K562 (cell line): Measurements from ENCODE around the gene FAM83G. TPM values are rescaled to one million over a fixed set of nuclear protein-coding genes. Genes with fewer than 3 reads are reported as not detected.

ENCODE experiments used
- ATAC-seq: fragments of 200-7000 bp; cut with Tn5 transposase; 3 replicates; pipeline ENCODE4 v1.9.1; 2020; ENCODE audit warnings: moderate library complexity
- BruUV-seq: library from RNA; stranded (reverse); fragments of 400-500 nt; replicated peaks from 2 replicates; lab custom pipeline; 2021; lab: Mats Ljungman, UMichigan
- CTCF ChIA-PET: fragments of 300-600 bp; formaldehyde crosslinking; extraction: SDS; loops from one replicate; lab custom pipeline; 2021; ENCODE audit warnings: low intra/inter-chr PET ratio; lab: Yijun Ruan, JAX
- POLR2A ChIA-PET: fragments of 300-600, 350-650 bp; sonication (Branson Sonifier 250); formaldehyde crosslinking; extraction: SDS; loops from one replicate; lab custom pipeline; 2021; ENCODE audit warnings: antibody characterized with exemption, inconsistent platforms; lab: Yijun Ruan, JAX
- DNase-seq, 4 experiments: peaks; one replicate each; pipeline versions ENCODE4 v3.0.0 to v3.0.0-alpha.2; 2011 to 2018; ENCODE audit warnings: low spot score in 3 of 4, mixed read lengths in 3 of 4; ENCODE audit errors: extremely low read depth in 1 of 4
- FAIRE-seq: peaks from 2 replicates; lab custom pipeline; 2011; peaks lifted over from hg19 to GRCh38; lab: Jason Lieb, UNC
- H2AFZ ChIP-seq: 2 replicates; pipeline ENCODE4 v1.6.0; 2011; ENCODE audit warnings: low read depth, low read length, control low read depth, inconsistent platforms
- H3K27ac ChIP-seq: fragments of 200-600 bp; 3 replicates; pipeline ENCODE4 v1.8.0; 2011; ENCODE audit warnings: low read depth, mild to moderate bottlenecking, control low read depth, inconsistent platforms, low read length, moderate library complexity, mixed read lengths; ENCODE audit errors: extremely low read depth
- H3K27me3 ChIP-seq, 2 experiments: fragments of 300-600 bp in 1 of 2; 2 replicates in 1 of 2; 3 replicates in 1 of 2; pipeline versions ENCODE4 v1.6.0 to v1.8.0; 2011; ENCODE audit warnings: inconsistent platforms in 2 of 2, low read length in 2 of 2, mild to moderate bottlenecking in 1 of 2, mixed read lengths in 1 of 2, moderate library complexity in 1 of 2; ENCODE audit not compliant: control insufficient read depth in 2 of 2, insufficient read depth in 2 of 2
- H3K36me3 ChIP-seq: fragments of 300-600 bp; 3 replicates; pipeline ENCODE4 v1.8.0; 2011; ENCODE audit warnings: mild to moderate bottlenecking, low read length, inconsistent platforms; ENCODE audit not compliant: control insufficient read depth, insufficient read depth
- H3K4me1 ChIP-seq, 2 experiments: fragments of 200-600 bp in 1 of 2; replicated peaks in 1 of 2; 2 replicates in 1 of 2; 3 replicates in 1 of 2; pipeline versions ENCODE4 v1.5.1 to v1.8.0; 2011; ENCODE audit warnings: inconsistent platforms in 2 of 2, low read length in 2 of 2, mild to moderate bottlenecking in 1 of 2, mixed read lengths in 1 of 2, moderate library complexity in 1 of 2; ENCODE audit not compliant: control insufficient read depth in 2 of 2, insufficient read depth in 2 of 2
- H3K4me2 ChIP-seq: 2 replicates; pipeline ENCODE4 v1.6.1; 2011; ENCODE audit warnings: low read length, control low read depth, inconsistent platforms, mixed read lengths; ENCODE audit not compliant: insufficient read depth
- H3K4me3 ChIP-seq: fragments of 200-600 bp; sonication (generic), shearing (Covaris generic); 2 replicates; pipeline ENCODE4 v1.5.1; 2016; ENCODE audit warnings: control low read depth, inconsistent platforms
- H3K79me2 ChIP-seq: fragments of 200-600 bp; 3 replicates; pipeline ENCODE4 v1.8.0; 2011; ENCODE audit warnings: low read length, inconsistent platforms; ENCODE audit not compliant: control insufficient read depth, insufficient read depth
- H3K9ac ChIP-seq, 2 experiments: 2 replicates each; pipeline versions ENCODE4 v1.6.0 to v1.6.1; 2011; ENCODE audit warnings: low read depth in 2 of 2, low read length in 2 of 2, control low read depth in 1 of 2, inconsistent platforms in 1 of 2, mild to moderate bottlenecking in 1 of 2, mixed read lengths in 1 of 2; ENCODE audit not compliant: insufficient read depth in 1 of 2
- H3K9me1 ChIP-seq: one replicate; pipeline ENCODE4 v1.6.0; 2011; ENCODE audit warnings: inconsistent platforms, mild to moderate bottlenecking, low read length, moderate library complexity; ENCODE audit not compliant: control insufficient read depth, insufficient read depth
- H3K9me3 ChIP-seq: replicated peaks from 2 replicates; pipeline ENCODE4 v1.5.1; 2011; ENCODE audit warnings: low read depth, low read length, inconsistent platforms; ENCODE audit not compliant: control insufficient read depth, insufficient read depth
- H4K20me1 ChIP-seq: replicated peaks from 2 replicates; pipeline ENCODE4 v1.6.1; 2011; ENCODE audit warnings: low read length, inconsistent platforms, mixed read lengths; ENCODE audit not compliant: control insufficient read depth, insufficient read depth
- BRD4 ChIP-seq: fragments of 200-600 bp; sonication (generic); IDR thresholded peaks from 2 replicates; pipeline ENCODE4 v1.6.1; 2017; ENCODE audit warnings: inconsistent platforms
- CREM ChIP-seq: IDR thresholded peaks from 2 replicates; pipeline ENCODE4 v1.6.1; 2014; ENCODE audit warnings: antibody characterized with exemption, low read depth
- FOS ChIP-seq: IDR thresholded peaks from 3 replicates; pipeline ENCODE4 v1.6.1; 2011; ENCODE audit not compliant: insufficient read length; ENCODE audit errors: extremely low read depth
- HEY1 ChIP-seq: fragments of 250-450 bp; sonication (Bioruptor Pico); IDR thresholded peaks from 2 replicates; pipeline ENCODE4 v1.5.0; 2020; ENCODE audit warnings: mild to moderate bottlenecking, moderate library complexity, borderline replicate concordance
- MCM3 ChIP-seq: fragments of 450-650 bp; IDR thresholded peaks from 2 replicates; pipeline ENCODE4 v1.6.1; 2016
- PCBP2 ChIP-seq: fragments of 200-400 bp; formaldehyde crosslinking; IDR thresholded peaks from 2 replicates; pipeline ENCODE4 v1.6.1; 2018; ENCODE audit warnings: low read length, low read depth, mild to moderate bottlenecking, moderate library complexity; ENCODE audit not compliant: poor library complexity, severe bottlenecking
- TGIF2 ChIP-seq: sonication (generic); formaldehyde crosslinking; IDR thresholded peaks from 2 replicates; pipeline ENCODE4 v1.8.1; 2022; ENCODE audit warnings: mild to moderate bottlenecking, missing genetic modification reagents, moderate library complexity
- TRIM24 ChIP-seq, 2 experiments: fragments of 450-650 bp; IDR thresholded peaks; 2 replicates each; pipeline ENCODE4 v1.6.1; 2016
- ZNF165 ChIP-seq: fragments of 250-450 bp; sonication (Bioruptor Pico); IDR thresholded peaks from 2 replicates; pipeline ENCODE4 v1.4.0; 2020; ENCODE audit warnings: borderline replicate concordance
- WGBS: fragments of 100-300 bp; shearing (Covaris generic); methylation state at CpG from one replicate; pipeline ENCODE4 v1.1.6; 2016; ENCODE audit warnings: low coverage, mixed read lengths; ENCODE audit not compliant: insufficient coverage; ENCODE audit errors: missing lambda C conversion rate; 5-methylcytosine and 5-hydroxymethylcytosine counted together
- in situ Hi-C: fragments of 300-500 bp; cut with MboI; formaldehyde crosslinking; loops from 4 replicates; pipeline ENCODE4 v1.15.0; 2018; ENCODE audit warnings: inconsistent platforms, mixed read lengths
- intact Hi-C: fragments of 100-400 bp; cut with micrococcal nuclease; formaldehyde crosslinking; loops from 2 replicates; pipeline ENCODE4 v1.14.2; 2022
- polyA plus RNA-seq, 8 experiments: library from polyadenylated mRNA; depleted of rRNA in 4 of 8; stranded (reverse) in 5 of 8; unstranded in 3 of 8; fragments of >200 nt; fragmentation: Nextera tagmentation in 2 of 8; fragmentation: Illumina TruSeq in 1 of 8; extraction: Ambion mirVana in 2 of 8; extraction: Trizol in 1 of 8; gene quantifications; 2 replicates each; pipeline versions ENCODE4 v1.2.1 to v1.2.3, GENCODE V29; 2011 to 2014; ENCODE audit warnings: inconsistent platforms in 1 of 8, missing spikeins in 1 of 8
- total RNA-seq, 7 experiments: library from RNA; depleted of rRNA in 6 of 7; stranded (reverse); fragments of >200 nt in 6 of 7; fragmentation: Illumina TruSeq in 2 of 7; extraction: Trizol in 2 of 7; gene quantifications; 2 replicates each; pipeline versions ENCODE4 v1.2.1 to v1.2.3, GENCODE V29; 2011 to 2021; ENCODE audit warnings: low replicate concordance in 1 of 7
- TF ChIP-seq, protein P1 (sequence below): fragments of 150-350 bp; IDR thresholded peaks from 2 replicates; pipeline ENCODE4 v1.6.1; 2014; ENCODE audit warnings: low read depth, mild to moderate bottlenecking, low read length, borderline replicate concordance
- TF ChIP-seq, protein P2 (sequence below): fragments of 450-650 bp; formaldehyde crosslinking; IDR thresholded peaks from 2 replicates; pipeline ENCODE4 v1.4.0; 2022; ENCODE audit warnings: missing genetic modification characterization
- TF ChIP-seq, protein P3 (sequence below): fragments of 250-450 bp; sonication (Bioruptor Pico); IDR thresholded peaks from 2 replicates; pipeline ENCODE4 v1.5.0; 2020; ENCODE audit warnings: mild to moderate bottlenecking
- TF ChIP-seq, protein P4 (sequence below): fragments of 450-650 bp; IDR thresholded peaks from 2 replicates; pipeline ENCODE4 v1.7.0; 2016; ENCODE audit warnings: borderline replicate concordance

FAM83G gene
- total and polyA plus RNA-seq, 9 of the 15 experiments (the other 6 are each of a cell fraction or from before 2014, with no cell fraction given), result 0.04 to 10.3 (median 4.5) TPM; not detected in 1

GRCh38 chr17:18963126-18964017 is 41.2 kb downstream of the FAM83G start:
- H2AFZ ChIP-seq, result no peak overlapping the region
- no peaks in the 10 kb centered on the region for H3K27me3 ChIP-seq
- intact Hi-C loops, result no loop called here
- in situ Hi-C loops, result no loop called here
- H3K9ac ChIP-seq, result no peak overlapping the region
- WGBS, result 66% methylated on average over 17 of the region's 23 CpGs
- H3K4me3 ChIP-seq, result no peak overlapping the region
- H3K27ac ChIP-seq, result no peak overlapping the region
- H3K36me3 ChIP-seq, result no peaks in the 10 kb centered on the region
- H3K9me1 ChIP-seq, result no peaks in the 10 kb centered on the region
- H4K20me1 ChIP-seq, result 0 out of 2 replicates have a peak, but pooled peaks cover 3% of the 10 kb centered on the region
- BruUV-seq, result no TSS peak
- H3K9me3 ChIP-seq, result no peaks in the 10 kb centered on the region
- no peaks in the 10 kb centered on the region for H3K79me2 ChIP-seq
- DNase-seq (no peak), FAIRE-seq (no peak), ATAC-seq (no peak)
- CTCF ChIA-PET, result no interaction called here
- POLR2A ChIA-PET, result interaction anchor here (0.6 to 0.9 kb wide), 2 partner anchors 55 to 390 kb away, joined by 3 read pairs; no protein-coding TSS in a partner anchor
- peaks cover 0 to 39% of the 10 kb centered on the region in 2 experiments; a peak in 3 of 5 replicates for H3K4me1 ChIP-seq
- no peak overlapping the region for H3K4me2 ChIP-seq
- no peak for TF ChIP-seq ZNF165
- TF ChIP-seq, protein P1, sequence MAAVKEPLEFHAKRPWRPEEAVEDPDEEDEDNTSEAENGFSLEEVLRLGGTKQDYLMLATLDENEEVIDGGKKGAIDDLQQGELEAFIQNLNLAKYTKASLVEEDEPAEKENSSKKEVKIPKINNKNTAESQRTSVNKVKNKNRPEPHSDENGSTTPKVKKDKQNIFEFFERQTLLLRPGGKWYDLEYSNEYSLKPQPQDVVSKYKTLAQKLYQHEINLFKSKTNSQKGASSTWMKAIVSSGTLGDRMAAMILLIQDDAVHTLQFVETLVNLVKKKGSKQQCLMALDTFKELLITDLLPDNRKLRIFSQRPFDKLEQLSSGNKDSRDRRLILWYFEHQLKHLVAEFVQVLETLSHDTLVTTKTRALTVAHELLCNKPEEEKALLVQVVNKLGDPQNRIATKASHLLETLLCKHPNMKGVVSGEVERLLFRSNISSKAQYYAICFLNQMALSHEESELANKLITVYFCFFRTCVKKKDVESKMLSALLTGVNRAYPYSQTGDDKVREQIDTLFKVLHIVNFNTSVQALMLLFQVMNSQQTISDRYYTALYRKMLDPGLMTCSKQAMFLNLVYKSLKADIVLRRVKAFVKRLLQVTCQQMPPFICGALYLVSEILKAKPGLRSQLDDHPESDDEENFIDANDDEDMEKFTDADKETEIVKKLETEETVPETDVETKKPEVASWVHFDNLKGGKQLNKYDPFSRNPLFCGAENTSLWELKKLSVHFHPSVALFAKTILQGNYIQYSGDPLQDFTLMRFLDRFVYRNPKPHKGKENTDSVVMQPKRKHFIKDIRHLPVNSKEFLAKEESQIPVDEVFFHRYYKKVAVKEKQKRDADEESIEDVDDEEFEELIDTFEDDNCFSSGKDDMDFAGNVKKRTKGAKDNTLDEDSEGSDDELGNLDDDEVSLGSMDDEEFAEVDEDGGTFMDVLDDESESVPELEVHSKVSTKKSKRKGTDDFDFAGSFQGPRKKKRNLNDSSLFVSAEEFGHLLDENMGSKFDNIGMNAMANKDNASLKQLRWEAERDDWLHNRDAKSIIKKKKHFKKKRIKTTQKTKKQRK, result no peak
- no peak for TF ChIP-seq TGIF2 (CRISPR knock-in tag)
- TF ChIP-seq, protein P2, sequence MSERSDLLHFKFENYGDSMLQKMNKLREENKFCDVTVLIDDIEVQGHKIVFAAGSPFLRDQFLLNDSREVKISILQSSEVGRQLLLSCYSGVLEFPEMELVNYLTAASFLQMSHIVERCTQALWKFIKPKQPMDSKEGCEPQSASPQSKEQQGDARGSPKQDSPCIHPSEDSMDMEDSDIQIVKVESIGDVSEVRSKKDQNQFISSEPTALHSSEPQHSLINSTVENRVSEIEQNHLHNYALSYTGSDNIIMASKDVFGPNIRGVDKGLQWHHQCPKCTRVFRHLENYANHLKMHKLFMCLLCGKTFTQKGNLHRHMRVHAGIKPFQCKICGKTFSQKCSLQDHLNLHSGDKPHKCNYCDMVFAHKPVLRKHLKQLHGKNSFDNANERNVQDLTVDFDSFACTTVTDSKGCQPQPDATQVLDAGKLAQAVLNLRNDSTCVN (CRISPR knock-in tag), result no peak
- TF ChIP-seq, protein P3, sequence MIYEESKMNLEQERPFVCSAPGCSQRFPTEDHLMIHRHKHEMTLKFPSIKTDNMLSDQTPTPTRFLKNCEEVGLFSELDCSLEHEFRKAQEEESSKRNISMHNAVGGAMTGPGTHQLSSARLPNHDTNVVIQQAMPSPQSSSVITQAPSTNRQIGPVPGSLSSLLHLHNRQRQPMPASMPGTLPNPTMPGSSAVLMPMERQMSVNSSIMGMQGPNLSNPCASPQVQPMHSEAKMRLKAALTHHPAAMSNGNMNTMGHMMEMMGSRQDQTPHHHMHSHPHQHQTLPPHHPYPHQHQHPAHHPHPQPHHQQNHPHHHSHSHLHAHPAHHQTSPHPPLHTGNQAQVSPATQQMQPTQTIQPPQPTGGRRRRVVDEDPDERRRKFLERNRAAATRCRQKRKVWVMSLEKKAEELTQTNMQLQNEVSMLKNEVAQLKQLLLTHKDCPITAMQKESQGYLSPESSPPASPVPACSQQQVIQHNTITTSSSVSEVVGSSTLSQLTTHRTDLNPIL, result no peak
- TF ChIP-seq, protein P4, sequence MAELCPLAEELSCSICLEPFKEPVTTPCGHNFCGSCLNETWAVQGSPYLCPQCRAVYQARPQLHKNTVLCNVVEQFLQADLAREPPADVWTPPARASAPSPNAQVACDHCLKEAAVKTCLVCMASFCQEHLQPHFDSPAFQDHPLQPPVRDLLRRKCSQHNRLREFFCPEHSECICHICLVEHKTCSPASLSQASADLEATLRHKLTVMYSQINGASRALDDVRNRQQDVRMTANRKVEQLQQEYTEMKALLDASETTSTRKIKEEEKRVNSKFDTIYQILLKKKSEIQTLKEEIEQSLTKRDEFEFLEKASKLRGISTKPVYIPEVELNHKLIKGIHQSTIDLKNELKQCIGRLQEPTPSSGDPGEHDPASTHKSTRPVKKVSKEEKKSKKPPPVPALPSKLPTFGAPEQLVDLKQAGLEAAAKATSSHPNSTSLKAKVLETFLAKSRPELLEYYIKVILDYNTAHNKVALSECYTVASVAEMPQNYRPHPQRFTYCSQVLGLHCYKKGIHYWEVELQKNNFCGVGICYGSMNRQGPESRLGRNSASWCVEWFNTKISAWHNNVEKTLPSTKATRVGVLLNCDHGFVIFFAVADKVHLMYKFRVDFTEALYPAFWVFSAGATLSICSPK, result no peak
- TF ChIP-seq HEY1 (CRISPR knock-in tag), result no peak
- TF ChIP-seq BRD4, result no peak
- TF ChIP-seq TRIM24 (IDR thresholded peaks at IDR 0.05), result no peak
- no peak for TF ChIP-seq MCM3
- TF ChIP-seq PCBP2, result no peak
- TF ChIP-seq FOS, result no peak
- no peak for TF ChIP-seq CREM
